Osteocyte (in vitro differentiated cells): Measurements from ENCODE around the gene DZIP3. TPM values are rescaled to one million over a fixed set of nuclear protein-coding genes. Genes with fewer than 3 reads are reported as not detected.
"Not testable (repeated sequence)": the region's sequence is repeated elsewhere in the genome, so short reads cannot be mapped to it uniquely, and the experiment has no call there.

Experiments used
- DNase-seq: peaks from one replicate; pipeline ENCODE4 v3.0.0; 2021; ENCODE audit warnings: mixed read lengths; ENCODE audit not compliant: unreplicated experiment; ENCODE audit errors: extremely low spot score
- H3K27ac Mint-ChIP-seq: one replicate; pipeline ENCODE4 v1.8.0; 2021; ENCODE audit warnings: mild to moderate bottlenecking, mixed read lengths; ENCODE audit not compliant: unreplicated experiment
- H3K27me3 Mint-ChIP-seq: one replicate; pipeline ENCODE4 v1.8.0; 2021; ENCODE audit warnings: mixed read lengths; ENCODE audit not compliant: unreplicated experiment
- H3K36me3 Mint-ChIP-seq: one replicate; pipeline ENCODE4 v1.8.0; 2021; ENCODE audit warnings: mixed read lengths; ENCODE audit not compliant: unreplicated experiment
- H3K4me1 Mint-ChIP-seq: one replicate; pipeline ENCODE4 v1.8.0; 2021; ENCODE audit warnings: mixed read lengths; ENCODE audit not compliant: unreplicated experiment
- H3K4me3 Mint-ChIP-seq: one replicate; pipeline ENCODE4 v1.8.0; 2021; ENCODE audit warnings: mild to moderate bottlenecking, moderate library complexity, mixed read lengths; ENCODE audit not compliant: unreplicated experiment
- H3K9me3 Mint-ChIP-seq: one replicate; pipeline ENCODE4 v1.8.0; 2021; ENCODE audit warnings: mixed read lengths; ENCODE audit not compliant: unreplicated experiment
- total RNA-seq: library from RNA; stranded (reverse); gene quantifications from 2 replicates; pipeline ENCODE4 v1.2.1, GENCODE V29; 2021
- TF ChIP-seq, protein P1 (sequence below): fragments of 200-600 bp; sonication (generic); IDR thresholded peaks from 2 replicates; pipeline ENCODE4 v1.5.0; 2021; ENCODE audit warnings: antibody characterized with exemption, mild to moderate bottlenecking, moderate library complexity

The DZIP3 gene
- total RNA-seq, 1 donor from 2014 or later = 9.0 TPM

DNA sequence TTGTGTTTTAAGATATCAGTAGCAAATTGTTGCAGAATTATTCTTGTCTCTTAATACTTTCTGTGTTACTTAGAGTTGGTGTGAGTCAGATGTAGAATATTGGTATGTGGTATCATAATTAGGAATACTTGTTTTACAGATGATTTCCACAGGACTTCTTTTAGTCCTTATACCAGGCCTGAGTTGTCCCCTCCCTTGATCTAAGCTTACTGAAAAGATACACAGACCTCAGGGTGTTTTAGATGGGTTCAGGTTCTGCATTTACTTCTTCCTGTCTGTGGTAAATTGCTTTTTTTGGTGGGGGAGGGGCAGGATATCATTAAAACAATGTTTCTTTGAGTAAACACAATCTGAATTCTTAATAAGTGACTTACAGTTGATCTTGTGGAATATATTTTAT, 14.2 kb downstream of the DZIP3 start:
- Mint-ChIP-seq H3K27me3 (no peaks in the 10 kb centered on the region), H3K9me3 (no peaks in the 10 kb centered on the region), H3K36me3 (peaks cover 8% of the 10 kb centered on the region), H3K4me3 (no peak overlapping the region), H3K27ac (peak overlapping the region; percentile 31), H3K4me1 (peaks cover 12% of the 10 kb centered on the region)
- no peak for DNase-seq
- TF ChIP-seq, protein P1, sequence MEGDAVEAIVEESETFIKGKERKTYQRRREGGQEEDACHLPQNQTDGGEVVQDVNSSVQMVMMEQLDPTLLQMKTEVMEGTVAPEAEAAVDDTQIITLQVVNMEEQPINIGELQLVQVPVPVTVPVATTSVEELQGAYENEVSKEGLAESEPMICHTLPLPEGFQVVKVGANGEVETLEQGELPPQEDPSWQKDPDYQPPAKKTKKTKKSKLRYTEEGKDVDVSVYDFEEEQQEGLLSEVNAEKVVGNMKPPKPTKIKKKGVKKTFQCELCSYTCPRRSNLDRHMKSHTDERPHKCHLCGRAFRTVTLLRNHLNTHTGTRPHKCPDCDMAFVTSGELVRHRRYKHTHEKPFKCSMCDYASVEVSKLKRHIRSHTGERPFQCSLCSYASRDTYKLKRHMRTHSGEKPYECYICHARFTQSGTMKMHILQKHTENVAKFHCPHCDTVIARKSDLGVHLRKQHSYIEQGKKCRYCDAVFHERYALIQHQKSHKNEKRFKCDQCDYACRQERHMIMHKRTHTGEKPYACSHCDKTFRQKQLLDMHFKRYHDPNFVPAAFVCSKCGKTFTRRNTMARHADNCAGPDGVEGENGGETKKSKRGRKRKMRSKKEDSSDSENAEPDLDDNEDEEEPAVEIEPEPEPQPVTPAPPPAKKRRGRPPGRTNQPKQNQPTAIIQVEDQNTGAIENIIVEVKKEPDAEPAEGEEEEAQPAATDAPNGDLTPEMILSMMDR = no peak

DNA sequence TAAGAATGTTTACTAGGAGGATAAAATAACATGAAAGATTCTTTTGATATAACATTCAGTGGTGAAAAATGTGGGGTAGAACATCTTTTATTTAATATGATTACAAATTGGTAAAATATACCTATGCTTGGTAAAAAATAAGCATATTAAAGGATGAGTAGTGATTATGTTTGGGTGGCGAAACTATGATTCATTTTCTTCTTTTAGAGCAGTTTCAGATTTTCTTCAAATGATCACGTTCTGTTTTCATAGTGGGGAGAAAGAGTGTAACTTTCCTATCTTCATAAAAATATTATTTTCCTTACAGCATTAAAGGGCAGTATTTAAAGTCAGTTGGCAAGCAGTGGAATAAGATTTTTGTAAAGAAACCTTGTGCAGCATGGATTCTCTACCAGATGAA, 15.5 kb downstream of the DZIP3 start:
- no peak for DNase-seq
- Mint-ChIP-seq H3K27ac (no peak overlapping the region), H3K4me1 (peaks cover 12% of the 10 kb centered on the region), H3K36me3 (peaks cover 8% of the 10 kb centered on the region), H3K9me3 (no peaks in the 10 kb centered on the region), H3K4me3 (no peak overlapping the region), H3K27me3 (no peaks in the 10 kb centered on the region)
- TF ChIP-seq, protein P1 = no peak

DNA sequence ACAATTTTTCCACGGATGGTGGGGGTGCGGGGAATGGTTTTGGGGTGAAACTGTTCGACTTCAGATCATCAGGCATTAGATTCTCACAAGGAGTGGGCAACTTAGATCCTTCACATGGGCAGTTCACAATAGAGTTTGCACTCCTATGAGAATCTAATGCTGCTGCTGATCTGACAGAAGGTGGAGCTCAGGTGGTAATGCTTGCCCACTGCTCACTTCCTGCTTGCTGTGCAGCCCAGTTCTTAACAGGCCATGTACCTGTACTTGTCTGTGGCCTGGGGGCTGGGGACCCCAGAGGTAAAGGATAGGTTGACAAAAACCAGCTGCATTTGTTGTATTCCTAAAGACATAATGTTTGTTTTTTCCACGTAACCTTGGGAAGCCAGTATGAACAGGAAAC, 16.0 kb downstream of the DZIP3 start:
- no peak overlapping the region for H3K4me3 Mint-ChIP-seq
- H3K27ac Mint-ChIP-seq = no peak overlapping the region
- H3K27me3 Mint-ChIP-seq = no peaks in the 10 kb centered on the region
- no peaks in the 10 kb centered on the region for H3K9me3 Mint-ChIP-seq
- peaks cover 12% of the 10 kb centered on the region for H3K4me1 Mint-ChIP-seq
- TF ChIP-seq, protein P1 = no peak
- peaks cover 10% of the 10 kb centered on the region for H3K36me3 Mint-ChIP-seq
- DNase-seq = no peak

DNA sequence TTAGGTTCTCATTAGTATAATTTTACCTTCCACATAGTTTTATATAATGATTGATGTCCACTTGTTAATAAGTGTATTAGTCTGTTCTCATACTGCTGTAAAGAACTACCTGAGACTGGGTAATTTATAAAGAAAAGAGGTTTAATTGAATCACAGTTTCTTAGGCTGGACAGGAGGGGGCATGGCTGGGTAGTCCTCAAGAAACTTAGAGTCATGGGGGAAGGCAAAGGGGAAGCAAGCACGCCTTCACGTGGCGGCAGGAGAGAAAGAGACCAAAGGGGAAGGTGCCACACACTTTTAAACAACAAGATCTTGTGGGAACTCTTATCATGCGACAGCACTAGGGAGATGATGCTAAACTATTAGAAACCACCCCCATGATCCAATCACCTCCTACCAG, 19.2 kb downstream of the DZIP3 start:
- H3K36me3 Mint-ChIP-seq = peaks cover 14% of the 10 kb centered on the region
- H3K4me1 Mint-ChIP-seq = peaks cover 6% of the 10 kb centered on the region
- H3K27me3 Mint-ChIP-seq = no peaks in the 10 kb centered on the region
- no peak overlapping the region for H3K27ac Mint-ChIP-seq
- H3K9me3 Mint-ChIP-seq = no peaks in the 10 kb centered on the region
- no peak overlapping the region for H3K4me3 Mint-ChIP-seq
- TF ChIP-seq, protein P1 = no peak
- DNase-seq = no peak

DNA sequence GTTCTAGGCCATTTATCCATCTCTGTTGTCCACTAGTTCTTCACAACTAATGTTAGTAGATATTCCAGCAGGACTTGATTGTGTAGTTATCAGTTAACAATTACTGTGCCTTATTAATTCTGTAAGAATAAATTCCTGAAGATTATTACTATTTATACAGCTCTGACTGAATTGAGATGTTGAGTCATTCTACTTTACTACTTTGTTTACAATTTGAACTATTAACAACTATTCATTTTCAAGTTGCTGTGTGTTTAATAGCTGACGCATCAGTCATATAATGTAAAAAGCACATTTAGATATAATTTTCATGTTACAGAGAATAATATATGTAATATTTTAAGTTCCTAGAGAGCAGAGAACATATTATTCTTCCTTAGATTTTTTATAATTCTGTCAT, 21.1 kb downstream of the DZIP3 start:
- Mint-ChIP-seq H3K27me3 (no peaks in the 10 kb centered on the region), H3K4me3 (no peak overlapping the region), H3K36me3 (peaks cover 12% of the 10 kb centered on the region), H3K4me1 (no peaks in the 10 kb centered on the region), H3K9me3 (no peaks in the 10 kb centered on the region), H3K27ac (no peak overlapping the region)
- no peak for DNase-seq
- TF ChIP-seq, protein P1 = no peak

DNA sequence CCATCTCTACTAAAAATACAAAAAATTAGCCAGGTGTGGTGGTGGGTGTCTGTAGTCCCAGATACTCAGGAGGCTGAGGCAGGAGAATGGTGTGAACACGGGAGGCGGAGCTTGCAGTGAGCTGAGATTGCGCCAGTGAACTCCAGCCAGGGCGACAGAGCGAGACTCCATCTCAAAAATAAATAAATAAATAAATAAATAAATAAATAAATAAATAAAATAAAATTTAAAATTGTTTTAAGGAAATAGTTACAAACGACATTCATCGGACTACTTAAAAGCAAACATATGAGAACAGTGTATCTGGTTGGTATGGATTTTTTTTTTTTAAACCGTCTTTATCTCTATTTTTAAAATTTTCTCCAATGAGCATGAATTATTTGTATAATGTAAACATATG, 26.6 kb downstream of the DZIP3 start:
- H3K27ac Mint-ChIP-seq, H3K4me1 Mint-ChIP-seq, DNase-seq, H3K27me3 Mint-ChIP-seq, H3K9me3 Mint-ChIP-seq, H3K4me3 Mint-ChIP-seq: not testable (repeated sequence)
- H3K36me3 Mint-ChIP-seq = peaks cover 11% of the 10 kb centered on the region
